Activated effector memory CD4-positive, alpha-beta T cell treated with Interleukin-2 at 50 U/mL for 16 hours (primary cell): ENCODE results near the gene EOLA1.
"Not testable (repeated sequence)": the region's sequence is repeated elsewhere in the genome, so short reads cannot be mapped to it uniquely, and the experiment has no call there.

Source experiments
- DNase-seq: peaks from one replicate; pipeline ENCODE4 v3.0.0-alpha.2; 2020

EOLA1 gene

DNA sequence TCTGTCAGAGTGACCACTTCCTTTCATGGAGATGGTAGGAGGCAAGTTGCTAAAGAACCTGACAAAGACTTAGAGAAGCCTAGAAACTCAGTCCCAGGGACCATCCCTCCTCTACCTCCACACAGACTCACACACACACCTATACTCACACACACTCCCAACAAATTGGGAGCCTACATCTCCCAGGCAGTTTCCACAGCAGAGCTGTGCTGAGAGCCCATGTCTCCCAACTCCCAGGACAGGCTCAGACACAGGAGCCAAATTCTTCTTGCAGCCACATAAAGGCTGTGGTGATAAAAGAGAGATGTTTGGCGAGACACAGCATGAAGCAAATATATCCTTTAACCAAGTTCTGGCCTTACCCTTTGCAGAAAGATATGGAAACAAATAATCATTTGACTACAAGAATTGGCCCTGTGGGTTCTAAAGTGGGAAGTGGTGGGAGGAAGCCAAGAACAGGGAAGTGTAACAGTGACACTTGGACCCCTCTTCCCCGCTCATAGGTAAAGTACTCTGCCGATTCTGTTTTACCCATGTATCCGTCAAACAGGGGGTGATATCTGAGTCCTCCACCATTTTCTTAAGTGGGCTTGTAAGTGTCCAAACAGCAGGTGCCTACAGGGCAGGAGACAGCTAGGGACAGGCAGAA, 24.7 kb upstream of the EOLA1 start:
- no peak for DNase-seq

DNA sequence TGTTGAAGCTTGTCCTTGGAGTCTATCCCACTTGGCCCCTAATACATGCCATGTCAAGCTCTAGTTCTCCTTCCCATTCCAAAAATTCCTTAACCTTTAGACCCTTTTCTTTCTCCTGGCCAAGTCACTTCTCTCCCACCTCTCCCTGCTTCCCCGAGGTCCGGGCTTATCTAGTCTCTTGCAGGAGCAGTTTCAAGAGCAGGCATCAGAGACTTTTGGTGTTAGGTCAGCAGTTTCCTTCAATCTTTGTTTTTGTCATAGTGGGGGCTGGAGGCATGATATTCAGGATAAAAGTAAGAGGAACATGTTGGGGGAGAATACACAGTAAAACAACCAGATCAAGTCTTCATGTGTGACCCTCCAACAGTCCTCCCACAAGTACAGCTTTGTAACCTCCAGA, 24.2 kb upstream of the EOLA1 start:
- no peak for DNase-seq

DNA sequence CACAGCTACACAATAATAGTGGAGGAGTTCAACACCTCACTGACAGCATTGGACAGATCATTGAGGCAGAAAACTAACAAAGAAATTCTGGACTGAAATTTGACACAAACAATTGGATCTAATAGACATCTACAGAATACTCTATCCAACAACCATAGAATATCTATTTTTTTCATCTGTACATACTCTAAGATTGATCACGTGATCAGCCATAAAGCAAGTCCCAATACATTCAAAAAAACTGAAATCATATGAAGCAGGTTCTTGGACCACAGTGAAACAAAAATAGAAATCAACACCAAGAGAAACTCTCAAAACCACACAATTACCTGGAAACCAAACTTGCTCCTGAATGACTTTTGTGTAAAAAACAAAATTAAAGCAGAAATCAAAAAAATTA, 23.5 kb upstream of the EOLA1 start:
- DNase-seq = no peak

DNA sequence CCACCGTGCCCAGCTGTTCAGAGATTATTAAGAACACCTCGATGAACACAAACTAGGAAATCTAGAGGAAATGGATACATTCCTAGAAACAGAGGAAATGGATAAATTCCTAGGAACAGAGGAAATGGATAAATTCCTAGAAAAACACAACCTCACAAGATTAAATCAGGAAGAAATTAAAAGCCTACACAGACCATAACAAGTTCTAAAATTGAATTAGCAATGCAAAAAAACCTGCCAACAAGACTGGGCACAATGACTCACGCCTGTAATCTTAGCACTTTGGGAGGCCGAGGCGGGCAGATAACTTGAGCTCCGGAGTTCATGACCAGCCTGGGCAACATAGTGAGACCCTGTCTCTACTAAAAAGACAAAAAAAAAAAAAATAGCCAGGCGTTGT, 22.6 kb upstream of the EOLA1 start:
- no peak for DNase-seq

DNA sequence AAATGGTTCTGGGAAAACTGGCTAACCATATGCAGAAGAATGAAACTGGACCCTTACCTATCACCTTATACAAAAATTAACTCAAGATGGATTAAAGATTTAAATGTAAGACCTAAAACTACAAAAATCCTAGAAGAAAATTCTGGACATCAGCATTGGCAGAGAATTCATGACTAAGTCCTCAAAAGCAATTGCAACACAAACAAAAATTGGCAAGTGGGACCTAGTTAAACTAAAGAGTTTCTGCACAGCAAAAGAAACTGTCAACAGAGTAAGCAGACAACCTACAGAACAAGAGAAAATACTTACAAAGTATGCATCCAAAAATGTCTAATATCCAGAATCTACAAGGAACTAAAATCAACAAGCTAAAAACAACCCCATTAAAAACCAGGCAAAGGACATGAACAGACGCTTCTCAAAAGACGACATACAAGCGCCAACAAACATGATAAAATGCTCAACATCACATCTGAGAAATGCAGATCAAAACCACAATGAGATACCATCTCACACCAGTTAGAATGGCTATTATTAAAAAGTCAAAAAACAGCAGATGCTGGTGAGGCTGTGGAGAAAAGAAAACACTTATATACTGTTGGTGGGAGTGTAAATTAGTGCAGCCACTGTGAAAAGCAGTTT, 20.1 kb upstream of the EOLA1 start:
- not testable (repeated sequence) for DNase-seq

DNA sequence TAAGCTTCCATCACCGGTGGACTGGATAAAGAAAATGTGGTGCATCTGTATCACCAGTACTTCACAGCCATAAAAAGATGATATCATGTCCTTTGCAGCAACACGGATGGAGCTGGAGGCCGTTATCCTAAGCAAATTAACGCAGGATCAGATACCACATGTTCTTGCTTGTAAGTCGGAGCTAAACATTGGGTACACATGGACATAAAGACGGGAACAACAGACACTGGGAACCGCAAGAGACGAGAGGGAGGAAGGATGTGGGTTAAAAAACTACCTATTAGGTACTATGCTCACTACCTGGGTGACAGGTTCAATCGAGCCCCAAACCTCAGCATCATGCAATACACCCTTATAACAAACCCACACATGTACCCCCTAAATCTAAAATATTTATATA, 19.4 kb upstream of the EOLA1 start:
- DNase-seq = no peak

DNA sequence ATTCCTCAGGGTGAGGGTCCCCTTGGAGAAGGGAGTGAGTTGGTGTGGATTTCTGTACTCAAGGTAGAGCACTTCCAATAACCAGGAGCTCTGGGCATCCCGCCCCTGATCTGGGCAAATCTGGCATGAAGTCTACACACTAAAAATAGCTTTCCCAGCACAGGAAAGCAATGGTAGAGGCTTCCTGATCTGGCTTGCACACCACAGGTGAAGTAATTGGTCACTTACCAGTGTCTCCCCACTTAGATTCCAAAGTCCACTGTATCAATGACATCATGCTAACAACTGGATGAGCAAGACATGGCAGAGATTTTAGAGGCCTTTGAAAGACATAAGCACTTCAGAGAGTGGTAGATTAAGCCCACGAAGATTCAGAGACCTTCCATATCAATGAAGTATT, 17.9 kb upstream of the EOLA1 start:
- no peak for DNase-seq

DNA sequence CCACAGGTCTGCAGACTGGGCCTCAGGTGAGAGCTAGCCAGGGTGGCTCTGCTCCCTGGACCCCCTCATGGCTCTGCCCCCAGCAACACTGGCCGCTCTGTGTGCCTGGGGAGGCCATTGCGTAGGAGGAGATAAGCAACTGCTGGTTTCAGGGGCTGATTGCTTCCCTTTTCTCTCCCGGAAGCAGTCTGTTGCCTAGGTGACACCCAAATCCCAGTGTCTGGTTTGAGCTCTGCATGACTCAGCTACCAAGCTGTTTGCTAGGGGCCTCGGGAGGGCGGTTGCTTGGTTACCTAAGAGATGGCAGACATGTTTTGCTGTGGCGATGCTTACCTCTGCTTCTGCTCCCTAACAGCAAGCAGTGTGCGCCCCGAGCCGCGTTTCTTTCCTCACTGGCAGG, 15.4 kb upstream of the EOLA1 start:
- DNase-seq = peak; percentile 60

DNA sequence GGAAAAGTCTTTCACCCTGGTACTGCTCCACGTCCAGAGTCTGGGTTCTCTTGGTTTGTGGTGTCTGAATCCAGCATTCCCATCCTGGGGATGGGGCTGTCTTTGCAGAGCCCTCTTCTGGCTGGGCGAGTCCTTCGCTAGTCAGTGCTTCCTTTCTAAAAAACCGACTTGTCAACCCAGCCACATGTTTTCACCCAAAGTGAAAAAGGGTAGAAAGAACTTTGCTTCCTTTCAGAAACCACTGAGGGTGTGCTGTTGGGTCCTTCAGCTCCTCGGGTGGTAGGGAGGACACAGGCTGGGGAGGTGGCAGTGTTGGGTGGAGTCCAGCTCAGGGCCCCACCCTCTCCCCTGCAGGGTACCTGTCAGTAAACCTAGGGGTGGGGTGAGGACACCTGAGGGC, 14.9 kb upstream of the EOLA1 start:
- peak; percentile 23 for DNase-seq

DNA sequence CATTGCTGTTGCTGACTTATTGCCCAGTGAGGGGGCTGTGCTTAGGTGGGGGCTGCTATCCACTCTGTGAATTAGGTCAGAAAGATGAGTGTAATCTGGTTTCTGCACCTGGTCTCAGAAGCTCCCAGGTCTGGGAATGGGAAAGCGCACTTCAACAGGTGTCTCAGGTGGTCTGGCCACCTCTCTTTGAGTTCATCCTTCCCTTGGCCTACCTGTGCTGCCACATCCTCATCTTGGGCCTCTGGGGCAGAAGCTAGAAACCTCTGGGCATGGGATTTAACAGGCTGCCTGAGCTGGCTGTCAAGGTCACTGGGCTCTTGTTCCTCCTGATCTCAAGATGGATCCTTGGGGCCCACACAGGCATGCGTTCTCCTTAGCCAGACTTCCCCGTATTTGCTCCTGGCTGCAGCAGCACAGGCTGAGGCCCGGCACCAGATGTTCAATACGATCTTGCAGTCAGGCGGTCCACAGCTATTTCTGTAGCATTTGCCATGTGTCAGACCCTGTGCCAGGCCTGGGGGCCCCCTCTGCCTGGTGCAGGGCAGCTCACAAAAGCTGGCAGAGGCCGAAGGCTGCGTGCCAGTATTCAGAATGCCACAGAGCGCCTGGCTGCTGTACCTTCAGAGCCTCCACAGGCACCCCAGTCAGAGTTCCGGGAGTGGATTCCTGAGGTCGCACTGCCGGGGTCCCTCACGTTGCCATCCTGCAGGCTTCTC, 14.3 kb upstream of the EOLA1 start:
- not testable (repeated sequence) for DNase-seq

DNA sequence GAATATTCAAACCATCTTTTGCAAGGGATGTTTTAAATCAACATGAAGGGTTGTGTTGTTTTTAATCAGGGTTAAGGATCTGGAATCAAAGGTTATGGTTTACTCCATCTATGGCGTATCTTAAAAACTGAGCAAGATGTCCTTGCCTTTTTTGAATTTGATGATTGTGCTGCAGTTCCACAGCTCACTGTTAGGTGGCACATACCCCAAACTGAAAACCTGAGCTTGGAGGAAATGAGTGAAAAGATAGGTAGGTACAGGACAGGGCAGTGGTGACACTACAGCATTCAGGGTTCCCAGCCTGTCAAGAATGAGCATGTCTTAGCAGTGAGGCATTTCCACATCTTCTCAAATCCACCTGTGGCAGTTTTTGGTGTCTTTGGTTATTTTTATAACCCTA, 13.1 kb upstream of the EOLA1 start:
- DNase-seq = peak; percentile 19

DNA sequence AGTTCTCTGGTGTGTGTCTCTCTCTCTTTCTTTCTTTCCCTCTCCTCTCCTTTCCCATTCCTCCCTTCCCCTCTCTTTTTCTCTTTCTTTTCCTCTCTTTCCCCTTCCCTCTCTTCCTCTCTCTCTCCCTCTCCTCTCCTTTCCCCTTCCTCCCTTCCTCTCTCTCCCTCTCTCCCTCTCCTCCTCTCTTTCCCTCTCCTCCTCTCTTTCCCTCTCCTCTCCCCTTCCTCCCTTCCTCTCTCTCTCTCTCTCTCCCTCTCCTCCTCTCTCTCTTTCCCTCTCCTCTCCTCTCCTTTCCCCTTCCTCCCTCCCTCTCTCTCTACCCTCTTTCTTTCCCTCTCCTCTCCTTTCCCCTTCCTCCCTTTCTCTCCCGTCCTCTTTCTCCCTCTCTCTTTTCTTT, 12.4 kb upstream of the EOLA1 start:
- no peak for DNase-seq

DNA sequence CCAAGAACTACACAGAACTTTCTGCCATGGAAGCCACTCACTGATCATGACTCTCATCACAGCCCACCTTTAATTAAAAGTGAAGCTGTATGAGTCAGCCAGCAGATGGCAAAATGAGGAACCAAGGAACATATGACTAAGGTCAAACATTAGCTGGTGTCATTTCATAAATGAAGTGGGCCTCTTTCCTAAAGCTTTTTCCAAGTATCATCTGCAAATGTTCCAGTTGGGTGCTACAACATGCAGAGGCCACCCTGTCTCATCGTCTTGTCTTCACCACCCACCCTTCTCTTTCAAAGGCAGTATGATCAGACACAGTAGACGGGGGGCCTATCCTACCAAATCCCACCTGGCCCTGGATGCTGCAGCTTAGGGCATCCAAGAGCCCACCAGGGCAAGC, 9.2 kb upstream of the EOLA1 start:
- DNase-seq = no peak

DNA sequence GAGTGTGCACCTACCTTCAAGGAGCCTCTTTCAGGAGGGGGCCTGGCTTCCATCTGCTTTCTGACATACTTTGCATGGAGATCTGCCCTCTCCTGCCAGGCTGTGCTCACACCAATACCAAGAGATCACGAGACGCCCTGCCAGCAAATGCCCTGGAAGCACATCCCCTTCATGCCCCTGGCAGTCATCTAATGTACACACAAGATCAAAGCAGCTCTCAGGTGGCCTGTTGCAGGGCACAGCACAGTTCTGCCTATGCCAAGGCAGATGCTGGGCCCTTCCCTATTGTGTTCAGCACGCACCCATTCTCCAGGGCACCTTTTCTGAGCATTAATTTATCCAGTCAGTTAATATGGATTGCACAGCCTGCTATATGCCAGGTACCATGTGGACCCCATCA, 7.9 kb upstream of the EOLA1 start:
- DNase-seq = not testable (repeated sequence)

DNA sequence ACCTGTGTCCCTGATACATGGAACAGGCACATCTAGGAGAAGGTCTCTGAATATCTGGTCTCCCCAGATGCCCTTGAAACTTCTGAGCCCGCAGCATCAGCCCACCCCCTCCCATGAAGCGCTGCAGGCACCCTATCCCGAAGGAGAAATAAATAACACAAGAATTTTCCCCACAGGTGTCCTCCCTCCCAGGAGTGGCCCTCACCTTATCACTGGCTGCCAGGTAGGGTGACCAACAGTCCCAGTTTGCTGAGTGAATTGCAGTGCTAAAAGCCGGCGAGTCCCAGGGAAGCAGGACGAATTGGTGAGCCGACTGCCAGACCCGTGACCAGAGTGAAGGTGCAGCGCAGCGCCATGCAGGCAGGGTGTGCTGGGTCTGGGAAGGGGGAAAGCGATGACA, 6.8 kb upstream of the EOLA1 start:
- DNase-seq = not testable (repeated sequence)

DNA sequence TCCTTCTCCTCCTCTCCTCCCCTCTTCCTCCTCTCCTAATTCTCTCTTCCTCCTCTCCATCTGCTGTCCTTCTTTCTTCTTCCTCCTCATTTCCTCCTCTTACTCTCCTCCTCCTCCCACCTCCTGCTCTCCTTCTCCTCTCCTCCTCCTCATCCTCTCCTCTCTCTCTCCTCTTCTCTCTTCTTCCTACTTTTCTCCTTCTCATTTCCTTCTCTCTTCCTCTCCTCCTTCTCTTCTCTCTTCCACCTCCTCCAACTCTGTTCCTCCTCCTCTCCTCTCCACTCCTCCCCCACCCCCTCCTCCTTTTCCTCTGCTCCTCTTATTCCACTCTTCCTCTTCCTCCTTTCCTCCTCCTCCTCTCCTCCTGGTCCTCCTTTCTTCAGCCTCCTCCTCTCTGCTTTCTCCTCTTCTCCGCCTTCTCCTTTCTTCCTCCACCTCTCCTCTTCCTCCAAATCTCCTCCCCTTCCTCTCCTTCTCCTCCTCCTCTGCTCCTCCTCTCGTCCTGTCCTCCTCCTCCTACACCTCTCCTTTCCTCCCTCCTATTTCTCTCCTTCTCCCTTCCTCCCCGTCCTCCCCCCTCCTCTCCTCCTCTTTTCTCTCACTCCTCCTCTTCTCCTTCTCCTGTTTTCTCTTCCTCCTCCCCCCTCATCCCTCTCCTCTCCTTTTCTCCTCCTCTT, 5.7 kb upstream of the EOLA1 start:
- not testable (repeated sequence) for DNase-seq

DNA sequence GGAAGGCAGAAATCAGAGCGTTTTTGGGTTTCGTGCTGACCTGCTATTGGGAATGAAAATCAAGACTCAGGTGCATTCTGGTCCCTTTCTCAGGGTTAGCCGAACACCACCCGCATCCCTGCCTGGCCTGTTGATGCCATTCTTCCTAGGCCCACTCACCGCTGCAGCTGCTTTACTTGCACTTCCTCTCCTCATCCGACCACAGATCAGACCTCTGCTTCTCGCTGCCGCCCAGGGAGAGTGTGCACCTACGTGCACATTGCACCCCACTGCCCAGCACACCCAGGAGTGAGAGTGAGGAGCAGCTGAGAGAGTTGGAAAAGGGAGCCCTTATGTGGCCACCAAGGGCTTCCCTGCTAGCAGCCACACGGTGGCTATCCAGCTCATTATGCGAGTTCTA, 3.3 kb upstream of the EOLA1 start:
- DNase-seq = not testable (repeated sequence)

DNA sequence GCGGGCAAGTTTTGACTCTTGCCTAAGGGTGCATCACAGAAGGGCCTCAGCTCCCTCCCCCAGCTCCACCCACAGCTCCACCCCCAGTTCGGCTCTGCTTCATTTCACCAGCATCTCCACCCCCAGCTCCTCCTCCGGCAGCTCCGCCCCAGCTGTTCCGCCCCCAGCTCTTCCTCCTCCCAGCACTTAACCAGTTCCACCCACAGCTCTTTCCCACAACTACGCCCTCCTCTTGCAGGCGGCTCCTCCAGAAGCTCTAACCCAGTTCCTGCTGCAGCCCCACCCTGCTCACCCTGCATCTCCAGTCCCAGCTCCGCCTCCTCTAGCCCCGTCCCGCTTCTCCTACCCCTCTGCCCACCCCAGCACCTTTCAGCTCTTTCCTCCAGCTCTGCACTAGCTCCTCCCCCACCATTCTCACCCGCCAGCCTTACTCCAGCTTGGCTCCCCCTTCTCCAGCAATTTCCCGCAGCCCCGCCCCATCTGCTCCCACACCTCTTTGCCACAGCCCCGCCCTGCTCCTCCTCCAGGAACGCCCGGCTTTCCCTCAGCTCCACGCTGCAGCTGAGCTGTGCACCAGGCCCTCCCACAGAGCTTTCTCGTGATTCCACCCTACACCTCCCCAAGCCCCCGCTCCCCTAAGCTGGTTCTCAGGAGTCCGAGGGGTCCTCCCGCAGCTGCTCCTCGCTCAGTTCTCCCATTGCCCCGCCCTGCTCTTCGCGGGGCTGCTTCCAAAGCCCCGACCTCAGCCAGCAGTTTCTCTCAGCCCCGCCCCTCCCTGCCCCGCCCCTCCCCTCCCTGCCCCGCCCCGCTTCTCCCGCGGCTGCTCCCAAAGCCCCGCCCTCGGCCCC, 1.3 kb upstream of the EOLA1 start:
- DNase-seq = peak; percentile 85

DNA sequence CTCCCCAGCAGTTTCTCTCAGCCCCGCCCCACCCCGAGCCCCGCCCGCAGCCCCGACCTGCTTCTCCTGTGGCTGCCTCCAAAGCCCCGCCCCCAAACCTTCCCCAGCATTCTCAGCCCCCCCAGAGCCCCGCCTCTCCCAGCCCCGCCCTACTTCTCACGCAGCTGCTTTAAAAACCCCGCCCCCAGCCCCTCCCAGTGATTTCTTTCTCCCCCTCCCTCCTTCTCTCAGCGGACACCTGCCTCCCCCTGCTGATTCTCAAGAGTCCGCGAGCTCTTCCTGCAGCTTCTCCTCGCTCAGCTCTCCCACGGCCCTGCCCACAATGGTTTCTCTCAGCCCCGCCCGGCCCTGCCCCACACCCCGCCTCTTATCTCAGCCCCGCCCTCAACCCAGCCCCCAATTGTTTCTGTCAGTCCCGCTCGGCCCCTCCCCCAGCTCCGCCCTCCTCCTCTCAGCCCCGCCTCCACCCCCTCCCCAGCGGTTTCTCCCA, 636 bp upstream of the EOLA1 start:
- DNase-seq = peak; percentile 77

DNA sequence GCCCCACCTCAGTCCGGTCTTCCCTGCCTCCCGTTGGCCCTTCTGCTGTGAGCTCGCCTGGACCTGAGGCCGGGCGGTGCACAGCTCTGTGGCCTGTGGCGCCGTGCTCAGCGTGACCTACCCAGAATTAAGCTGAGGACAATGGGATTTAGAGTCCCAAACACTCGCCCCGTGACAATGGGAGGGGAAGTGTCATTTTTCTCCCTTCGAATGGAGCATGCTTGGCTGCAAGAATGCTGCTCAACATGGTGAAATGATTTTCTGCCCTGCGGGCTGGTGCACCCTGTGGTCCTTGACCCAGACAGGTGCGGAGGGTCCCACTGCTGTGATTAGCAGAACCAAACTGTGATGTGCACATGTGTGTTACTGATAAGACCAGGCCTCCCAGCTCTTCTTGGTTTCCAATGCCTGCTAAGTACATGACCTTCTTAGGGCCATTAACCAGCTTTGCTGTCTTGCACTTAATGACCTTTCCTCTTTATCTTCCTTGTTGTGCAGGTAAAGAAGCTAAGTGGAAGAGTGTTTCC, 772 bp downstream of the EOLA1 start:
- DNase-seq = no peak

DNA sequence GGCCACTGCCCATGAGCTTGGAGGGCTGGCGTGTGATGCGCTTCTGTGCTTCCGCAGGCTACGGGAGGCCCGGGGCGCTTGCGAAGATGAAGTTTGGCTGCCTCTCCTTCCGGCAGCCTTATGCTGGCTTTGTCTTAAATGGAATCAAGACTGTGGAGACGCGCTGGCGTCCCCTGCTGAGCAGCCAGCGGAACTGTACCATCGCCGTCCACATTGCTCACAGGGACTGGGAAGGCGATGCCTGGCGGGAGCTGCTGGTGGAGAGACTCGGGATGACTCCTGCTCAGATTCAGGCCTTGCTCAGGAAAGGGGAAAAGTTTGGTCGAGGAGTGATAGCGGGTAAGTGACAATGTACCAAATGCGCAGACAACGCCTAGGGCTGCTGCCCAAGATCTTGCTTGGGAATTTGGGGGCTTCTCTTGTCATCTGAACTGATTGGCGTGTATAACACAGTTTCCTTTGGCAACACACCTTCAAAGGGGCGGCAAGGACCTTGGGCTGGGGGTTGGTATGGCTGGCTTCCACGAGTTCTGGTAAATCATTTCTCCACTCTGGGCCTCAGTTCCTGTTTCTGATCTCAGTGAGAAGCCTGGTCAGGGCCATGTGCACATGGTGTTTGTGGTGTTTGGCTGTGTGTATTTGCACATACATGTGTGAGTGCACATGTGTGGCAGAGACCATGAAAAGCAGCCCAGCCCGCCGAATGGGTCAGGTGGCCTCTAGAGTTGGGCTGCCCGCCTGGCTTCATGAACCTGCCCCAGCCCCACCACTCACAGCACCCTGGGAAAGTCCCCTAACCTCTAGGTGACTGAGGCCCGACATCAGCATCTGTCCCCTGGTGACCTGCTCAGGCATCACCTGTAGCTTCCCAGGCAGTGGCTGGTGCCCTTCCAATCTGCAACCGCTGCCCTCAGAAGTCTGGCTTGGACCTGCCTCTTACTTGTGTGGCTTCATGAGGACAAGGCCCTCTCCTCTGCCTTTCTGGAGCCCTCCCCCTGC, 5.0 kb downstream of the EOLA1 start:
- DNase-seq = not testable (repeated sequence)
